Fibroblast of peridontal ligament (primary cell): Measurements from ENCODE around the gene GRIK5.
A peak's percentile ranks its signal among the peaks of the same experiment; 100 is the strongest.

Experiments
- DNase-seq: peaks from one replicate; pipeline ENCODE4 v3.0.0-alpha.2; 2010; ENCODE audit errors: extremely low read depth

Gene GRIK5

GRCh38 chr19:41956621-41957020 is 113.4 kb downstream of the GRIK5 start:
- no peak for DNase-seq

GRCh38 chr19:41955521-41955920 is 114.5 kb downstream of the GRIK5 start:
- no peak for DNase-seq

- peak; percentile 71 for DNase-seq
Measured at GRCh38 chr19:41951686-41952172, 118.3 kb downstream of the GRIK5 start.
